ENCODE data around the gene MEAK7.

MEAK7 gene

DNA sequence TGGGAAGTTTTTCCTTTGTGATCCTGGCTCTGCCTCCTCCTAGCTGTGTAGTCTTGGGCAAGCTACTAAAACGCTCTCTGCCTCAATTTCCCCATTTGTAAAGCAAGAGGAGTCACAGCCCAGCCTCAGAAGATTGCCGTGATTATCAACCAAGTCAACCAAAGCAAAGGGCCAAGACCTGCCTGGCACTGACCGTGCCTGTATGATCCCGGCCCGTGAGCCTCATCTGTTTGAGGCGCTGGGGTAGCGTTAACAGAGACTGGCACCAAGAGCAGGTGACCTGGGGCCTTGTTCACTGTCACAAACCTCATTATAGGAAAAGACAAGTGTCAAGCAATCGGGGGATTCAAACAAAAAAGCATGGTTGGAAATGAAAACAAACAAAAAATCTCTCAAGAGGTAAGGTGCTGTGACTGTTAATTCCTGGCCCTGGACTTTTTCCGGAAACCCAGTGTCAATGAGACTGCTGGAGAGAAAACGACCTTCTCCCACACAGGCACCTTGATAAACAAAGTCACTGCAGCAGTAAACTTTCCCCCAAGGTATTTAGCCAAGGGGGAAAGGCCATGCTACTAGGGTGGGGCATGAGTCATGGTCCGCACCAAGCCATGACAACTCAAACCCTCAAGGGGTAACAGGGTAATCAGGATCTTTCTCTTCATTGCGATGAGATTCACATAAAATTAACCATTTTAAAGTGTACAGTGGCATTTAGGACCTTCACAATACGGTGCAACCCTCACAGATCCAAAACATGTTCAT is 5.4 kb downstream of the MEAK7 start:
- Histone ChIP-seq H3K4me2 (ENCODE audit: low read length) (no peak overlapping the region), H3K9ac (no peak overlapping the region), H3K36me3 (ENCODE audit: control insufficient read depth, insufficient read depth, low read length) (no peaks in the 10 kb centered on the region), H3K27ac (no peak overlapping the region), H3K4me1 (peaks cover 4% of the 10 kb centered on the region), H3K9me3 (ENCODE audit: control insufficient read depth, low read length) (no peaks in the 10 kb centered on the region), H3K4me3 (ENCODE audit: low read depth, low read length) (no peak overlapping the region), H3K79me2 (no peaks in the 10 kb centered on the region), H3K27me3 (ENCODE audit: control insufficient read depth, insufficient read depth, low read length) (no peaks in the 10 kb centered on the region), H2AFZ (no peak overlapping the region)
- TF ChIP-seq CTCF (IDR thresholded peaks at IDR 0.05): no peak

DNA sequence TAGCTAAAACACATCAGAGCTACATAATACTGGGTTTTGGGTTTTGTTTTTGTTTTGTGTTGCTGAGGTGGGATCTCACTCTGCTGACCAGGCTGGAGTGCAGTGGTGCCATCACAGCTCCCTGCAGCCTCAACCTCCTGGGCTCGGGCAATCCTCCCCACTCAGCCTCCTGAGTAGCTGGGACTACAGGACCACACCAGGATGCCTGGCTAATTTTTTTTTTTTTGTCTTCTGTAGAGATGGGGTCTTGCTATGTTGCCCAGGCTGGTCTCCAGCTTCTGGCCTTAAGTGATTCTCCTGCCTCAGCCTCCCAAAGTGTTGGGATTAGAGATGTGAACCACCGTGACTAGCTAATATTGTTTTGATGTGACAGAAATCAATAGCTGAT is 6.2 kb downstream of the MEAK7 start:
- H3K27me3 ChIP-seq (ENCODE audit: control insufficient read depth, insufficient read depth, low read length): no peaks in the 10 kb centered on the region
- H3K79me2 ChIP-seq: no peaks in the 10 kb centered on the region
- no peak overlapping the region for H3K4me2 ChIP-seq (ENCODE audit: low read length)
- no peak overlapping the region for H2AFZ ChIP-seq
- no peak overlapping the region for H3K9ac ChIP-seq
- no peaks in the 10 kb centered on the region for H3K36me3 ChIP-seq (ENCODE audit: control insufficient read depth, insufficient read depth, low read length)
- no peak for TF ChIP-seq CTCF (IDR thresholded peaks at IDR 0.05)
- H3K4me3 ChIP-seq (ENCODE audit: low read depth, low read length): no peak overlapping the region
- H3K4me1 ChIP-seq: no peaks in the 10 kb centered on the region
- no peaks in the 10 kb centered on the region for H3K9me3 ChIP-seq (ENCODE audit: control insufficient read depth, low read length)
- no peak overlapping the region for H3K27ac ChIP-seq

DNA sequence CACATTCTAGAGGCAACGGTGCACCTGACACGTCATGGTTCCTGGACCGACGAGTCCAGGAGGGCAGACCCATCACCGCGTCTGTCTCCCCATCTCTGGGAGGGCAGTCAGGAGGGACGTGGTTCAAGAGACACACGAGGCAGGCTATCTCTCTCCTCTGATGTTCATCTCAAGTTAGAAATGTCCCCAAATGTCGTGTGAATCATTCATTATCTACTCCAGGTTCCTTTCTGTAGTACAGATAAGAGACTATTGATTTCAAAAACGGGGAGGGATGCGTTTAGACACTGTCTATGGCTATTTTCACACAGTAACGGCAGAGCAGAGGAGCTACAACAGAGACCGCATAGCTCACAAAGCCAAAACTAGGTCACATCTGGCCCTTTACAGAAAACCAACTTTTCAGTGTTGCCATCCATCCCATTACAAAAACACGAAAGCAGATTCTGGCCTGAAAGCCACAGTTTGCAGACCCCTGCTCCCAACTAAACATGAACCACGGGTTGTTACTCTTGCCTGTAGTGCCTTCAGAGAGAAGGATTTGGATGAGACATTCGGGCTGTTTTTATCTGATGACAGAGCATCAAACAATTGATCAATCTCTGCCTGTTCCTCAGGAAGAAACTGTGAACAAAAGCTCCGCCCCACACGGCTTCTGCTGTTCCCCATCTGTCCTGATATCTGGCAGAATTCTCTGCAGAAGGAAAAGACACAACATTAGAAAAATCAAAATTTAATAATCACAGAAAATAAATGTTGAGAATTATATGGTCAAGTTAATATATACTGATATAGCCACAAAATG is 6.8 kb downstream of the MEAK7 start:
- Histone ChIP-seq H3K4me2 (ENCODE audit: low read length) (no peak overlapping the region), H3K4me1 (no peaks in the 10 kb centered on the region), H3K4me3 (ENCODE audit: low read depth, low read length) (no peak overlapping the region), H3K9me3 (ENCODE audit: control insufficient read depth, low read length) (no peaks in the 10 kb centered on the region), H3K27ac (no peak overlapping the region), H3K9ac (no peak overlapping the region), H3K79me2 (no peaks in the 10 kb centered on the region), H2AFZ (no peak overlapping the region), H3K27me3 (ENCODE audit: control insufficient read depth, insufficient read depth, low read length) (no peaks in the 10 kb centered on the region), H3K36me3 (ENCODE audit: control insufficient read depth, insufficient read depth, low read length) (no peaks in the 10 kb centered on the region)
- no peak for TF ChIP-seq CTCF (IDR thresholded peaks at IDR 0.05)

- no peak for TF ChIP-seq CTCF (IDR thresholded peaks at IDR 0.05)
- H3K4me2 ChIP-seq (ENCODE audit: low read length): no peak overlapping the region
- H3K36me3 ChIP-seq (ENCODE audit: control insufficient read depth, insufficient read depth, low read length): no peaks in the 10 kb centered on the region
- H3K27me3 ChIP-seq (ENCODE audit: control insufficient read depth, insufficient read depth, low read length): no peaks in the 10 kb centered on the region
- no peaks in the 10 kb centered on the region for H3K4me1 ChIP-seq
- H3K9ac ChIP-seq: no peak overlapping the region
- no peak overlapping the region for H3K4me3 ChIP-seq (ENCODE audit: low read depth, low read length)
- H2AFZ ChIP-seq: no peak overlapping the region
- H3K79me2 ChIP-seq: no peaks in the 10 kb centered on the region
- H3K9me3 ChIP-seq (ENCODE audit: control insufficient read depth, low read length): no peaks in the 10 kb centered on the region
- H3K27ac ChIP-seq: no peak overlapping the region
Measured at GRCh38 chr16:84496991-84497390, 7.5 kb downstream of the MEAK7 start.

Measured in parathyroid adenoma (tissue), 2 donors.